ENCODE results near the gene ZNF564. TPM values are rescaled to one million over a fixed set of nuclear protein-coding genes. Genes with fewer than 3 reads are reported as not detected.

The ZNF564 gene
- total and polyA plus RNA-seq, 2 of the 13 experiments (the other 11 are each of a cell fraction or from before 2014, with no cell fraction given) = 2.3 to 11.1 TPM

- POLR2A ChIA-PET = no interaction called here
- Histone ChIP-seq H3K79me2 (ENCODE audit: insufficient read depth, low read length) (peaks cover 4% of the 10 kb centered on the region), H3K9me3 (ENCODE audit: low read length) (no peaks in the 10 kb centered on the region), H2AFZ (ENCODE audit: low read length) (no peak overlapping the region), H3K9ac (ENCODE audit: insufficient read depth, low read depth, low read length) (no peak overlapping the region), H3K4me3 (replicated peaks in 1 of 3; ENCODE audit: insufficient read depth in 1 of 3, low read depth in 2 of 3, low read length in 3 of 3) (no peak overlapping the region), H3K27me3 (ENCODE audit: control insufficient read depth in 1 of 2, insufficient read depth in 2 of 2, low read length in 2 of 2) (no peaks in the 10 kb centered on the region; a peak in 1 of 5 replicates), H3K4me1 (ENCODE audit: insufficient read depth, low read length) (peaks cover 15% of the 10 kb centered on the region), H4K20me1 (ENCODE audit: insufficient read depth, low read length) (no peaks in the 10 kb centered on the region; the same call in 1 of the 2 replicates), H3K27ac (ENCODE audit: extremely low read length, insufficient read depth, low read length) (no peak overlapping the region), H3K36me3 (replicated peaks in 1 of 2; ENCODE audit: control insufficient read depth in 1 of 2, insufficient read depth in 2 of 2, low read length in 2 of 2) (no peaks in the 10 kb centered on the region), H3K4me2 (ENCODE audit: low read depth, low read length) (no peak overlapping the region)
- FAIRE-seq (no peak), ATAC-seq (no peak), DNase-seq (ENCODE audit: low spot score) (no peak)
- intact Hi-C loops (cut with micrococcal nuclease; ENCODE audit: unreplicated experiment) (no loop called here), in situ Hi-C loops (cut with HindIII; ENCODE audit: extremely low pct_ligation_motif_present, low pct_unique_long_range_greater_than_20kb) (no loop called here)
- 93% methylated on average over 28 of the region's 39 CpGs for WGBS (ENCODE audit: low lambda C conversion rate)
- no TSS peak for BruUV-seq (replicated peaks)
- CTCF ChIA-PET (ENCODE audit: low intra/inter-chr PET ratio, low total read pairs) = no interaction called here
- TF ChIP-seq LRRFIP1 (CRISPR knock-in tag; conservative IDR thresholded peaks at IDR 0.05) (no peak), ZBTB33 (CRISPR knock-in tag; IDR thresholded peaks at IDR 0.05) (peak; percentile 97)
These were observed 4.2 kb upstream of the ZNF564 start for GRCh38 chr19:12555456-12555930.

DNA sequence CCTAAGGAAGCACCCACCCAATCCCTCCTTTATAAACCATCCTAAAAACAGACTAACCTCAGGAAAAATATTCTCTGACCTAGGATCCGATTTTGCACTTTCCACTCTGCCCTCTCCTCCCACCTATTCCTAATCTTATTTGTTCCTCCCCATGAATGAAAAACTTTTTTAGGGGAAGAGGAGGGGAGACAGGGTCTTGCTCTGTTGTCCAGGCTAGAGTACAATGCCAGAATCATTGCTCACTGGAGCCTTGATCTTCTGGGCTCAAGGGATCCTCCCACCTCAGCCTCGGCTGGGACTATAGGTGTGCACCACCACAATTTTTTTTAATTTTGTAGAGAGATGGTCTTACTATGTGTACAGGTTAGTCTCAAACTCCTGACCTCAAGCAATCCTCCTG, 4.4 kb downstream of the ZNF564 start:
- FAIRE-seq (no peak), DNase-seq (ENCODE audit: low spot score) (no peak), ATAC-seq (no peak)
- BruUV-seq (replicated peaks) = no TSS peak
- H3K27ac ChIP-seq (ENCODE audit: extremely low read length, insufficient read depth, low read length) = no peak overlapping the region
- H3K4me2 ChIP-seq (ENCODE audit: low read depth, low read length) = no peak overlapping the region
- POLR2A ChIA-PET = no interaction called here
- peaks cover 63% of the 10 kb centered on the region for H3K79me2 ChIP-seq (ENCODE audit: insufficient read depth, low read length)
- H3K36me3 ChIP-seq (replicated peaks in 1 of 2; ENCODE audit: control insufficient read depth in 1 of 2, insufficient read depth in 2 of 2, low read length in 2 of 2) = peaks cover 0 to 2% of the 10 kb centered on the region in 2 experiments; a peak in 2 of 5 replicates
- H4K20me1 ChIP-seq (ENCODE audit: insufficient read depth, low read length) = peaks cover 23% of the 10 kb centered on the region
- H3K4me1 ChIP-seq (ENCODE audit: insufficient read depth, low read length) = peaks cover 49% of the 10 kb centered on the region
- no peak overlapping the region for H2AFZ ChIP-seq (ENCODE audit: low read length)
- no peak for TF ChIP-seq U2AF2 (IDR thresholded peaks at IDR 0.05; ENCODE audit: low read depth, low read length)
- TF ChIP-seq SNAPC2 (CRISPR knock-in tag; IDR thresholded peaks at IDR 0.05) = no peak
- 0 out of 2 replicates have a peak, but pooled peaks have one; percentile 39 for TF ChIP-seq RBFOX2 (IDR thresholded peaks at IDR 0.05; ENCODE audit: low read depth, low read length)
- 0 out of 2 replicates have a peak, but pooled peaks have one; percentile 13 for TF ChIP-seq POLR2AphosphoS5 (IDR thresholded peaks at IDR 0.05; ENCODE audit: low read depth, low read length)
- TF ChIP-seq ZNF121 (CRISPR knock-in tag; IDR thresholded peaks at IDR 0.05) = peak; percentile 81
- CTCF ChIA-PET (ENCODE audit: low intra/inter-chr PET ratio, low total read pairs) = no interaction called here
- H3K4me3 ChIP-seq (replicated peaks in 1 of 3; ENCODE audit: insufficient read depth in 1 of 3, low read depth in 2 of 3, low read length in 3 of 3) = no peak overlapping the region
- H3K9me3 ChIP-seq (ENCODE audit: low read length) = no peaks in the 10 kb centered on the region
- H3K27me3 ChIP-seq (ENCODE audit: control insufficient read depth in 1 of 2, insufficient read depth in 2 of 2, low read length in 2 of 2) = no peaks in the 10 kb centered on the region; a peak in 1 of 5 replicates
- intact Hi-C loops (cut with micrococcal nuclease; ENCODE audit: unreplicated experiment) (no loop called here), in situ Hi-C loops (cut with HindIII; ENCODE audit: extremely low pct_ligation_motif_present, low pct_unique_long_range_greater_than_20kb) (no loop called here)
- H3K9ac ChIP-seq (ENCODE audit: insufficient read depth, low read depth, low read length) = no peak overlapping the region
- 85% methylated on average over 2 of the region's 2 CpGs for WGBS (ENCODE audit: low lambda C conversion rate)
